GM23338 (cell line): Measurements from ENCODE around the gene TASP1. TPM values are rescaled to one million over a fixed set of nuclear protein-coding genes. Genes with fewer than 3 reads are reported as not detected.

Experiments used
- ATAC-seq: fragments of 200-7000 bp; cut with Tn5 transposase; 3 replicates; pipeline ENCODE4 v1.9.1; 2020
- DNase-seq: peaks from one replicate; pipeline ENCODE4 v3.0.0-alpha.2; 2015; ENCODE audit warnings: low spot score
- H2AFZ ChIP-seq: fragments of 200-600 bp; sonication (generic); 2 replicates; pipeline ENCODE4 v1.8.0; 2016; ENCODE audit warnings: antibody characterized with exemption, mild to moderate bottlenecking, moderate library complexity
- H3F3A ChIP-seq: fragments of 200-600 bp; sonication (generic); replicated peaks from 2 replicates; pipeline ENCODE4 v1.8.0; 2017; ENCODE audit warnings: antibody characterized with exemption, mixed run types, low read depth
- H3K27ac ChIP-seq: fragments of 200-600 bp; sonication (generic); 2 replicates; pipeline ENCODE4 v1.6.1; 2016; ENCODE audit warnings: low read depth
- H3K27me3 ChIP-seq: fragments of 200-600 bp; sonication (generic); 2 replicates; pipeline ENCODE4 v1.8.0; 2016; ENCODE audit warnings: mild to moderate bottlenecking, mixed run types, moderate library complexity; ENCODE audit not compliant: insufficient read depth
- H3K36me3 ChIP-seq: fragments of 200-600 bp; sonication (generic); 2 replicates; pipeline ENCODE4 v1.8.0; 2016; ENCODE audit warnings: mild to moderate bottlenecking; ENCODE audit not compliant: insufficient read depth
- H3K4me1 ChIP-seq: fragments of 200-600 bp; sonication (generic); 2 replicates; pipeline ENCODE4 v1.8.0; 2016; ENCODE audit warnings: mild to moderate bottlenecking, moderate library complexity; ENCODE audit not compliant: insufficient read depth
- H3K4me2 ChIP-seq: fragments of 200-600 bp; sonication (generic); 2 replicates; pipeline ENCODE4 v1.7.1; 2017; ENCODE audit warnings: mixed run types
- H3K4me3 ChIP-seq: fragments of 200-600 bp; sonication (generic); 2 replicates; pipeline ENCODE4 v1.6.1; 2016; ENCODE audit warnings: mixed run types
- H3K79me2 ChIP-seq: fragments of 200-600 bp; sonication (generic); replicated peaks from 2 replicates; pipeline ENCODE4 v1.8.0; 2017; ENCODE audit warnings: mild to moderate bottlenecking; ENCODE audit not compliant: insufficient read depth
- H3K9me2 ChIP-seq: fragments of 200-600 bp; sonication (generic); 2 replicates; pipeline ENCODE4 v1.8.0; 2017; ENCODE audit not compliant: insufficient read depth
- H4K20me1 ChIP-seq: fragments of 200-600 bp; sonication (generic); replicated peaks from 2 replicates; pipeline ENCODE4 v1.8.0; 2017; ENCODE audit warnings: mild to moderate bottlenecking; ENCODE audit not compliant: insufficient read depth
- H3K27ac Mint-ChIP-seq: 2 replicates; pipeline ENCODE4 v1.8.0; 2020; ENCODE audit warnings: inconsistent platforms, mild to moderate bottlenecking, moderate library complexity, mixed read lengths
- H3K27me3 Mint-ChIP-seq: 3 replicates; pipeline ENCODE4 v1.8.0; 2022; ENCODE audit warnings: low read depth, mild to moderate bottlenecking, moderate library complexity, mixed read lengths, inconsistent platforms; ENCODE audit not compliant: insufficient read depth, poor library complexity
- H3K36me3 Mint-ChIP-seq: 3 replicates; pipeline ENCODE4 v1.8.0; 2021; ENCODE audit warnings: low read depth, mild to moderate bottlenecking, inconsistent platforms, moderate library complexity, mixed read lengths
- H3K4me1 Mint-ChIP-seq: 3 replicates; pipeline ENCODE4 v1.8.0; 2020; ENCODE audit warnings: mild to moderate bottlenecking, inconsistent platforms, mixed read lengths
- H3K4me3 Mint-ChIP-seq: 3 replicates; pipeline ENCODE4 v1.8.0; 2021; ENCODE audit warnings: moderate library complexity, mild to moderate bottlenecking, inconsistent platforms, mixed read lengths
- H3K9me3 Mint-ChIP-seq: 3 replicates; pipeline ENCODE4 v1.8.0; 2020; ENCODE audit warnings: moderate library complexity, mild to moderate bottlenecking, inconsistent platforms, mixed read lengths
- CREB1 ChIP-seq: fragments of 250-450 bp; sonication (Bioruptor Pico); IDR thresholded peaks from 2 replicates; pipeline ENCODE4 v1.5.0; 2020; ENCODE audit warnings: low read depth, mild to moderate bottlenecking, moderate library complexity
- EZH2 ChIP-seq: fragments of 200-600 bp; sonication (generic); IDR thresholded peaks from one replicate; pipeline ENCODE4 v1.8.0; 2017; ENCODE audit warnings: antibody characterized with exemption, mild to moderate bottlenecking, low read depth; ENCODE audit not compliant: unreplicated experiment
- EZH2phosphoT487 ChIP-seq: fragments of 200-600 bp; sonication (generic); IDR thresholded peaks from one replicate; pipeline ENCODE4 v1.8.1; 2018; ENCODE audit warnings: antibody characterized with exemption; ENCODE audit not compliant: unreplicated experiment
- NANOG ChIP-seq: IDR thresholded peaks from 2 replicates; pipeline ENCODE4 v1.6.1; 2016; ENCODE audit warnings: antibody characterized with exemption, borderline replicate concordance
- POLR2AphosphoS5 ChIP-seq: IDR thresholded peaks from 2 replicates; pipeline ENCODE4 v1.6.1; 2016; ENCODE audit warnings: antibody characterized with exemption, low read depth
- STAT1 ChIP-seq: IDR thresholded peaks from one replicate; pipeline ENCODE4 v1.6.1; 2016; ENCODE audit warnings: antibody characterized with exemption; ENCODE audit not compliant: unreplicated experiment
- ZNF114 ChIP-seq: fragments of 250-450 bp; sonication (Bioruptor Pico); IDR thresholded peaks from 2 replicates; pipeline ENCODE4 v1.5.0; 2020; ENCODE audit warnings: mild to moderate bottlenecking, moderate library complexity
- polyA plus RNA-seq: library from polyadenylated mRNA; unstranded; fragments of >200 nt; fragmentation: Nextera tagmentation; extraction: Ambion mirVana; gene quantifications from 2 replicates; pipeline ENCODE4 v1.2.1, GENCODE V29; 2016
- total RNA-seq: library from RNA; depleted of rRNA; stranded (reverse); fragments of >200 nt; shearing (Covaris generic); gene quantifications from 2 replicates; pipeline ENCODE4 v1.2.3, GENCODE V29; 2014
- TF ChIP-seq, protein P1 (sequence below): fragments of 250-450 bp; sonication (Bioruptor Pico); IDR thresholded peaks from 2 replicates; pipeline ENCODE4 v1.5.0; 2020; ENCODE audit warnings: mild to moderate bottlenecking, moderate library complexity
- TF ChIP-seq, protein P2 (sequence below): IDR thresholded peaks from 2 replicates; pipeline ENCODE4 v1.6.1; 2016; ENCODE audit warnings: antibody characterized with exemption
- TF ChIP-seq, protein P3 (sequence below): IDR thresholded peaks from one replicate; pipeline ENCODE4 v1.6.1; 2018; ENCODE audit warnings: antibody characterized with exemption; ENCODE audit not compliant: unreplicated experiment
- TF ChIP-seq, protein P4 (sequence below), 2 experiments: fragments of 200-600 bp in 1 of 2; sonication (generic) in 1 of 2; conservative IDR thresholded peaks; 2 replicates each; pipeline versions ENCODE4 v1.5.1 to v1.6.1; 2016 to 2017; ENCODE audit warnings: antibody characterized with exemption in 2 of 2, low read depth in 2 of 2, mild to moderate bottlenecking in 2 of 2, moderate library complexity in 1 of 2

TASP1 gene
- total and polyA plus RNA-seq, 2 experiments from 2014 or later: 9.7 to 9.8 TPM

DNA sequence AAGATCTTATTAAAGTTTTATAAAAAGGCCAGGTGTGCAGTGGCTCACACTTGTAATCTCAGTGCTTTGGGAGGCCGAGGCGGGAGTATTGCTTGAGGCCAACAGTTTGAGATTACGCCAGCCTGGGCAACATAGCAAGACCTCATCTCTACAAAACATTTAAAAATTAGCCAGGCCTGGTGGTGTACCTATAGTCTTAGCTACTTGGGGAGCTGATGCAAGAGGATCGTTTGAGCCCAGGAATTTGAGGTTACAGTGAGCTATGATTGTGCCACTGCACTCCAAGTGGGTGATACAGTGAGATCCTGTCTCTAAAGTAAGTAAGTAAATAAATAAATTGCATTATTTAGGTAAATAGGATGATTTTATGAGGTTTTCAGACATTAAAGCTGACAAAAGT, 234.4 kb downstream of the TASP1 start:
- Mint-ChIP-seq H3K4me3 (no peak overlapping the region), H3K27ac (0 out of 2 replicates have a peak overlapping the region, but pooled peaks have one; percentile 2), H3K4me1 (no peaks in the 10 kb centered on the region; the same call in 2 of the 3 replicates), H3K36me3 (no peaks in the 10 kb centered on the region), H3K27me3 (no peaks in the 10 kb centered on the region), H3K9me3 (no peaks in the 10 kb centered on the region)
- ATAC-seq (no peak), DNase-seq (no peak)
- no peak for TF ChIP-seq NANOG
- TF ChIP-seq, protein P1, sequence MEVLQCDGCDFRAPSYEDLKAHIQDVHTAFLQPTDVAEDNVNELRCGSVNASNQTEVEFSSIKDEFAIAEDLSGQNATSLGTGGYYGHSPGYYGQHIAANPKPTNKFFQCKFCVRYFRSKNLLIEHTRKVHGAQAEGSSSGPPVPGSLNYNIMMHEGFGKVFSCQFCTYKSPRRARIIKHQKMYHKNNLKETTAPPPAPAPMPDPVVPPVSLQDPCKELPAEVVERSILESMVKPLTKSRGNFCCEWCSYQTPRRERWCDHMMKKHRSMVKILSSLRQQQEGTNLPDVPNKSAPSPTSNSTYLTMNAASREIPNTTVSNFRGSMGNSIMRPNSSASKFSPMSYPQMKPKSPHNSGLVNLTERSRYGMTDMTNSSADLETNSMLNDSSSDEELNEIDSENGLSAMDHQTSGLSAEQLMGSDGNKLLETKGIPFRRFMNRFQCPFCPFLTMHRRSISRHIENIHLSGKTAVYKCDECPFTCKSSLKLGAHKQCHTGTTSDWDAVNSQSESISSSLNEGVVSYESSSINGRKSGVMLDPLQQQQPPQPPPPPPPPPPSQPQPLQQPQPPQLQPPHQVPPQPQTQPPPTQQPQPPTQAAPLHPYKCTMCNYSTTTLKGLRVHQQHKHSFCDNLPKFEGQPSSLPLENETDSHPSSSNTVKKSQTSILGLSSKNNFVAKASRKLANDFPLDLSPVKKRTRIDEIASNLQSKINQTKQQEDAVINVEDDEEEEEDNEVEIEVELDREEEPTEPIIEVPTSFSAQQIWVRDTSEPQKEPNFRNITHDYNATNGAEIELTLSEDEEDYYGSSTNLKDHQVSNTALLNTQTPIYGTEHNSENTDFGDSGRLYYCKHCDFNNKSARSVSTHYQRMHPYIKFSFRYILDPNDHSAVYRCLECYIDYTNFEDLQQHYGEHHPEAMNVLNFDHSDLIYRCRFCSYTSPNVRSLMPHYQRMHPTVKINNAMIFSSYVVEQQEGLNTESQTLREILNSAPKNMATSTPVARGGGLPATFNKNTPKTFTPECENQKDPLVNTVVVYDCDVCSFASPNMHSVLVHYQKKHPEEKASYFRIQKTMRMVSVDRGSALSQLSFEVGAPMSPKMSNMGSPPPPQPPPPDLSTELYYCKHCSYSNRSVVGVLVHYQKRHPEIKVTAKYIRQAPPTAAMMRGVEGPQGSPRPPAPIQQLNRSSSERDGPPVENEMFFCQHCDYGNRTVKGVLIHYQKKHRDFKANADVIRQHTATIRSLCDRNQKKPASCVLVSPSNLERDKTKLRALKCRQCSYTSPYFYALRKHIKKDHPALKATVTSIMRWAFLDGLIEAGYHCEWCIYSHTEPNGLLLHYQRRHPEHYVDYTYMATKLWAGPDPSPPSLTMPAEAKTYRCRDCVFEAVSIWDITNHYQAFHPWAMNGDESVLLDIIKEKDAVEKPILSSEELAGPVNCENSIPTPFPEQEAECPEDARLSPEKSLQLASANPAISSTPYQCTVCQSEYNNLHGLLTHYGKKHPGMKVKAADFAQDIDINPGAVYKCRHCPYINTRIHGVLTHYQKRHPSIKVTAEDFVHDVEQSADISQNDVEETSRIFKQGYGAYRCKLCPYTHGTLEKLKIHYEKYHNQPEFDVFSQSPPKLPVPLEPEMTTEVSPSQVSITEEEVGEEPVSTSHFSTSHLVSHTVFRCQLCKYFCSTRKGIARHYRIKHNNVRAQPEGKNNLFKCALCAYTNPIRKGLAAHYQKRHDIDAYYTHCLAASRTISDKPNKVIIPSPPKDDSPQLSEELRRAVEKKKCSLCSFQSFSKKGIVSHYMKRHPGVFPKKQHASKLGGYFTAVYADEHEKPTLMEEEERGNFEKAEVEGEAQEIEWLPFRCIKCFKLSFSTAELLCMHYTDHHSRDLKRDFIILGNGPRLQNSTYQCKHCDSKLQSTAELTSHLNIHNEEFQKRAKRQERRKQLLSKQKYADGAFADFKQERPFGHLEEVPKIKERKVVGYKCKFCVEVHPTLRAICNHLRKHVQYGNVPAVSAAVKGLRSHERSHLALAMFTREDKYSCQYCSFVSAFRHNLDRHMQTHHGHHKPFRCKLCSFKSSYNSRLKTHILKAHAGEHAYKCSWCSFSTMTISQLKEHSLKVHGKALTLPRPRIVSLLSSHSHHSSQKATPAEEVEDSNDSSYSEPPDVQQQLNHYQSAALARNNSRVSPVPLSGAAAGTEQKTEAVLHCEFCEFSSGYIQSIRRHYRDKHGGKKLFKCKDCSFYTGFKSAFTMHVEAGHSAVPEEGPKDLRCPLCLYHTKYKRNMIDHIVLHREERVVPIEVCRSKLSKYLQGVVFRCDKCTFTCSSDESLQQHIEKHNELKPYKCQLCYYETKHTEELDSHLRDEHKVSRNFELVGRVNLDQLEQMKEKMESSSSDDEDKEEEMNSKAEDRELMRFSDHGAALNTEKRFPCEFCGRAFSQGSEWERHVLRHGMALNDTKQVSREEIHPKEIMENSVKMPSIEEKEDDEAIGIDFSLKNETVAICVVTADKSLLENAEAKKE: no peak
- TF ChIP-seq STAT1: no peak
- TF ChIP-seq, protein P2, sequence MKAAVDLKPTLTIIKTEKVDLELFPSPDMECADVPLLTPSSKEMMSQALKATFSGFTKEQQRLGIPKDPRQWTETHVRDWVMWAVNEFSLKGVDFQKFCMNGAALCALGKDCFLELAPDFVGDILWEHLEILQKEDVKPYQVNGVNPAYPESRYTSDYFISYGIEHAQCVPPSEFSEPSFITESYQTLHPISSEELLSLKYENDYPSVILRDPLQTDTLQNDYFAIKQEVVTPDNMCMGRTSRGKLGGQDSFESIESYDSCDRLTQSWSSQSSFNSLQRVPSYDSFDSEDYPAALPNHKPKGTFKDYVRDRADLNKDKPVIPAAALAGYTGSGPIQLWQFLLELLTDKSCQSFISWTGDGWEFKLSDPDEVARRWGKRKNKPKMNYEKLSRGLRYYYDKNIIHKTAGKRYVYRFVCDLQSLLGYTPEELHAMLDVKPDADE: no peak
- TF ChIP-seq CREB1 (CRISPR knock-in tag): no peak
- TF ChIP-seq, protein P3, sequence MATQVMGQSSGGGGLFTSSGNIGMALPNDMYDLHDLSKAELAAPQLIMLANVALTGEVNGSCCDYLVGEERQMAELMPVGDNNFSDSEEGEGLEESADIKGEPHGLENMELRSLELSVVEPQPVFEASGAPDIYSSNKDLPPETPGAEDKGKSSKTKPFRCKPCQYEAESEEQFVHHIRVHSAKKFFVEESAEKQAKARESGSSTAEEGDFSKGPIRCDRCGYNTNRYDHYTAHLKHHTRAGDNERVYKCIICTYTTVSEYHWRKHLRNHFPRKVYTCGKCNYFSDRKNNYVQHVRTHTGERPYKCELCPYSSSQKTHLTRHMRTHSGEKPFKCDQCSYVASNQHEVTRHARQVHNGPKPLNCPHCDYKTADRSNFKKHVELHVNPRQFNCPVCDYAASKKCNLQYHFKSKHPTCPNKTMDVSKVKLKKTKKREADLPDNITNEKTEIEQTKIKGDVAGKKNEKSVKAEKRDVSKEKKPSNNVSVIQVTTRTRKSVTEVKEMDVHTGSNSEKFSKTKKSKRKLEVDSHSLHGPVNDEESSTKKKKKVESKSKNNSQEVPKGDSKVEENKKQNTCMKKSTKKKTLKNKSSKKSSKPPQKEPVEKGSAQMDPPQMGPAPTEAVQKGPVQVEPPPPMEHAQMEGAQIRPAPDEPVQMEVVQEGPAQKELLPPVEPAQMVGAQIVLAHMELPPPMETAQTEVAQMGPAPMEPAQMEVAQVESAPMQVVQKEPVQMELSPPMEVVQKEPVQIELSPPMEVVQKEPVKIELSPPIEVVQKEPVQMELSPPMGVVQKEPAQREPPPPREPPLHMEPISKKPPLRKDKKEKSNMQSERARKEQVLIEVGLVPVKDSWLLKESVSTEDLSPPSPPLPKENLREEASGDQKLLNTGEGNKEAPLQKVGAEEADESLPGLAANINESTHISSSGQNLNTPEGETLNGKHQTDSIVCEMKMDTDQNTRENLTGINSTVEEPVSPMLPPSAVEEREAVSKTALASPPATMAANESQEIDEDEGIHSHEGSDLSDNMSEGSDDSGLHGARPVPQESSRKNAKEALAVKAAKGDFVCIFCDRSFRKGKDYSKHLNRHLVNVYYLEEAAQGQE: no peak
- no peak for TF ChIP-seq POLR2AphosphoS5
- no peak for TF ChIP-seq EZH2phosphoT487
- TF ChIP-seq ZNF114 (CRISPR knock-in tag): no peak
- no peak for TF ChIP-seq EZH2
- TF ChIP-seq, protein P4, sequence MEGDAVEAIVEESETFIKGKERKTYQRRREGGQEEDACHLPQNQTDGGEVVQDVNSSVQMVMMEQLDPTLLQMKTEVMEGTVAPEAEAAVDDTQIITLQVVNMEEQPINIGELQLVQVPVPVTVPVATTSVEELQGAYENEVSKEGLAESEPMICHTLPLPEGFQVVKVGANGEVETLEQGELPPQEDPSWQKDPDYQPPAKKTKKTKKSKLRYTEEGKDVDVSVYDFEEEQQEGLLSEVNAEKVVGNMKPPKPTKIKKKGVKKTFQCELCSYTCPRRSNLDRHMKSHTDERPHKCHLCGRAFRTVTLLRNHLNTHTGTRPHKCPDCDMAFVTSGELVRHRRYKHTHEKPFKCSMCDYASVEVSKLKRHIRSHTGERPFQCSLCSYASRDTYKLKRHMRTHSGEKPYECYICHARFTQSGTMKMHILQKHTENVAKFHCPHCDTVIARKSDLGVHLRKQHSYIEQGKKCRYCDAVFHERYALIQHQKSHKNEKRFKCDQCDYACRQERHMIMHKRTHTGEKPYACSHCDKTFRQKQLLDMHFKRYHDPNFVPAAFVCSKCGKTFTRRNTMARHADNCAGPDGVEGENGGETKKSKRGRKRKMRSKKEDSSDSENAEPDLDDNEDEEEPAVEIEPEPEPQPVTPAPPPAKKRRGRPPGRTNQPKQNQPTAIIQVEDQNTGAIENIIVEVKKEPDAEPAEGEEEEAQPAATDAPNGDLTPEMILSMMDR (conservative IDR thresholded peaks at IDR 0.05; ENCODE audit: low read depth in 2 of 2): no peak
- Histone ChIP-seq H3K4me3 (no peak overlapping the region), H3F3A (no peaks in the 10 kb centered on the region), H3K4me1 (no peaks in the 10 kb centered on the region), H3K4me2 (no peak overlapping the region), H3K36me3 (no peaks in the 10 kb centered on the region), H4K20me1 (no peaks in the 10 kb centered on the region), H3K9me2 (no peaks in the 10 kb centered on the region), H2AFZ (no peak overlapping the region), H3K27ac (no peak overlapping the region; the same call in 1 of the 2 replicates), H3K27me3 (no peaks in the 10 kb centered on the region), H3K79me2 (no peaks in the 10 kb centered on the region)
